NCI-H1092 (cell line): ENCODE results near the gene NUP188.
"Not testable (repeated sequence)": the region's sequence is repeated elsewhere in the genome, so short reads cannot be mapped to it uniquely, and the experiment has no call there.

Source experiments
- DNase-seq: peaks from one replicate; lab custom pipeline; 2025; lab: John Stamatoyannopoulos, UW

The NUP188 gene

DNA sequence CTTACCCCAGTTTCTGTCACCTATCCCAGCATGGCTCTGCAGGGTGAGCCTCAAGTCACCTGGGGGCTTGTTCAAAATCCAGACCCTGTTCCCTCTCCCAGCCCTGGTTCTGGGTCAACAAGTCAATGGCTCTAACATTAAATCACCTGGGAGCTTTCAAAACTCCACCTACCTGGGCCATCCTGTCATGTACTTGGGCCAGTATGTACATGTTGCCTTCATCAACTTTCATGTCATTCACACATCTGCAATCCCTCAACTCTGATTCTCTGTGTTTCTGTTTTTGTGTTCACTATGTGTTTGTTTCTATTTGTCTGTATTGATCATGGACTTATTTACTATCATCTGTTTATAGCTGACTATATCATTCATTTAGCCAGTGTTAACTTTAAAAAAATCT lies 82.7 kb downstream of the NUP188 start:
- DNase-seq = no peak

DNA sequence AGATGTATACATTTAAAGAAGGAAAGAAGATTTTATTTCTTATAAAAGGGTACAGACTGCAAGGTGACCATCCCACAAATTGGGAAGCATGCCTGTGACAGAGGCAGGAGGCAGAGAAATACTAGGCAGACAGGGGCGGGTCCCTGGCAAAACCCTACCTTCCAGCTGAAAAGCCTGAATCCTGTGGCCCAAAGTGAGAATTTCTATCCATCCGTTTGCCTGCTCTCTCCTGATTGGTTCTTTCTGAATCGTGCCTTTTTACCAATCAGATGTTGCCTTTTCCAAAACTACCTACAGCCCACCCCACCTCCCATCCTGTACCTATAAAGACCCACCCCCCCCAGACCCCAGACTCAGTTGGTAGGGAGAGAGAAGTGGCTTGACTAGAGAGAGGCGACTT lies 84.0 kb downstream of the NUP188 start:
- no peak for DNase-seq

DNA sequence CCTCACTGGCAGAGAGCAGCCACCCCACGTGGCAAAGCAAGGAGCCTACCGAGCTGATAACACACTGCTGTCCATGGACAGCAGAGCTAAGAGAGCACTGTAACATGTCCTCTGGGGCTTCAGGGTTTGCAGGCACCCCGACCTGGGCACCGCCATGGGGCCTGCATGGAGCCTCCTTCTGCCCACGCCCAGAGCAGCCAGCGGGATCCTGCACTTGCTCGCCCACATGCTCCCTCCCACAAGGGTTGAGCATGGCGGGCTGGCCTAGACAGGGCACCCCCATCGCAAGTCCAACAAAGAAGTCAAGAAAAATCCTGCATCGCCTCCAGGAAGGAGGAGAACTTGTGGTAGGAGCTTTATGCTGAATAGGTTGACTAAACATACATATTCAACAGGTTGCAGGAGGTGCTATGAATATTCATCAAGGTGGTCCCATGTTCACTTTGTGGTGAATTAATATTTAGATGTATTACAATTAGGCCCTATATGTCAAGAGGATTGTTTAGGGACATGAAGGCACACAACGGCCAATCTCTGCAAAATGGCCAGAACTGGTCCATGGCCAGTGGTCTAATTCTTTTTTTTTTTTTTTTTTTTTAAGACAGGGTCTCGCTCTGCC lies 85.2 kb downstream of the NUP188 start:
- no peak for DNase-seq

DNA sequence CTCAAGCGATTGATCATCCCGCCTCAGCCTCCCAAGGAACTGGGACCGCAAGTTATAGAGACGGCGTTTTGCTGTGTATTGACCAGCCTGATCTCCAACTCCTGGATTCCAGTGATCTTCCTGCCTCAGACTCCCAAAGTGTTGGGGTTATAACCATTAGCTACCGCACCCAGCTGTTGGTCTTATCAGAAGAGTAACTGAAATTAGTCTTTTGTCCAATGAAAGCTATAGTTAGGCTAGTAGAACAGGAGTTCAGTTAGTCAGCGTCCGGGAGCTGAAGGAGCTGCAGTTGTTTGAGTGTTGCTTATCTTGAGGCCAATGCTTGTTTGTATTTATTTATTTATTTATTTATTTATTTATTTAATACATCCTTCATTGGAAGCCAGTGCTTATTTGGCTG lies 85.7 kb downstream of the NUP188 start:
- DNase-seq = no peak

DNA sequence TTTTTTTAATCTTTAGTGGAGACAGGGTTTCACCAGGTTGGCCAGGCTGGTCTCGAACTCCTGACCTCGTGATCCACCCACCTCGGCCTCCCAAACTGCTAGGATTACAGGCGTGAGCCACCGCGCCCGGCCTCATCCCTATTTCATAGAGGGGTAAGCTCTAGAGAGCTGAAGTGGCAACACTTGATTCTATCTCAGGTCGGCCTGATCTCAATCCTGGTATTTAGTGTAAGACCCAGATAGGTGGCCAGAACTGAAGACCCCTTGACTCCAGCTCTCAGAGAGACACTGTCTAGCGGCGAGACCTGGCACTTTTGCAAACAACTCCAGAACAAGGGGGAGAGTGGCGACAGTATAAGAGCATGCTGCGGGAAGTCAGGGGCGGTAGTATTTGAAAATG lies 88.3 kb downstream of the NUP188 start:
- DNase-seq = not testable (repeated sequence)

DNA sequence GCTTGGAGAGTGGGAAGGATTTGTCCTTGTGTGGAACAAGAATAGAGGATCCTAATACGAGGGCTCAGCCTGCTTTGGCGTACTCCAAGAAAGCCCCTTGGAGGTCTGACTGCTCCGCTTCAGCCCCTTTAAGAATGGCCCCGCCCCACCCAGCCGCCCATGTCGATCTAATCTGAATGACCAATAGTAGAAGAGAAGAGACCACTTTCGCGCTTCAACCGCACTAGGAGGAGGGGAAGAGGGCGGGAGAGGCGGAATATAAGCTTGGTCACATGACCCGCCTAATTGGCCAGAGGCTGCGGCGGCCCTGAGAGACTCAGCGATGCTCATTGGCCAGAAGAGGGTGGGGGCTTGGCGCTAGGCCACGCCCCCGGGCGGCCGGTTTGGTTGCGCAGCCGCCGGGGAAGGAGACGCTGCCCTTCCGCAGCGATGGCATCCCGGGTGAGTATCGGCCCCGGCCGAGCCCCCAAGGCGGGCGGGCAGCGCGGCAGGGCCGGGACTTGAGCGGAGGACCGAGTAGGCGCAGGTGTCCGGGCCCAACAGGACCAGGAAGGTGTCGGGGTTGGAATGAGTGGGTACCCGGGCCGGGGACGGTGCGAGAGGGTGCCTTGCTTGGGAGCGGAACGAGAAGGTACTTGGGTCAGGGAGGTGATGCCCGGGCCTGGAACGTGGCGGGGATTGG lies 88.9 kb downstream of the NUP188 start, which contains the start of gene MIGA2:
TSS of gene MIGA2 (plus strand) at position 386 of the 682 bp plus-strand sequence. CDS start 3,969 bp downstream, outside the sequence.
- peak; percentile 99 for DNase-seq

DNA sequence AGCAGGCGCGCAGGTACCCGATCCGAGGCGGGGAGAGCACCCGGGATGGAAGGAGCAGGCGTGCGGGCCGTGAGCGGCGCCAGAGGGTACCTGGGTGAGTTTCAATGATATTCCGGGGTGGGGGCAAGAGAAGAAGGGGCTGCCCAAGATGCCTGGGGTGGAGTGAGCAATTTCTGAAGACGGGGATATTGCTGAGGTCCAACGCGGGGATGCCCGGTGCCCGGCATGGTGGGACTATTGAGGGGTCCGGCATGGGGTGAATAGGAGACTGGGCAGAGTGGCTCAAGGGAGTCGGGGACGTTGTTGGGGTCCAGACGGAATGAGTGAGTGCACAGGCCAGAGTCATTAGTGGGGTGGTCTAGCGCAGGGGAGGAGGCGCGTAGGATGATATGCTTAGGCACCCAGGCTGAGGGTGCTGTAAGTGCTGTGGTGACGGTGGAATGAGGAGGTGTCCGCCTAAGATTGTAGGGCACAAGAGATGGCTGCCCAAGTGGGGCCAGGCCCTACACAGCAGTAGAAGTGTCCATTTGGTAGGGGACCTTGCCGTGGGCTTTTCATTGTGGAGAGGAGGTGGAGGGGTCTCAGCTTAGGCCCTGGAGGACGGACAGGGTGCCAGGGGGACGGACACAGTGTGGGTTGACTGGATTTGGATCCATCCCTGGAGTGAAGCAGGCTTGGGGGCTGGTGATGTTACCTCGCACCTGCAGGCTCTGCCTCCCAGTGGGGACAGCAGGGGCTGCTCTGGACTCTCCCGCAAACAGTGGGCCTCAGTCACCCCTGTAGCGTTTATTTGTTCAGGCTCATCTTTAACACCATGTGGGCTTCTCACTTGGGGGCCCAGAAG lies 89.6 kb downstream of the NUP188 start:
- no peak for DNase-seq

DNA sequence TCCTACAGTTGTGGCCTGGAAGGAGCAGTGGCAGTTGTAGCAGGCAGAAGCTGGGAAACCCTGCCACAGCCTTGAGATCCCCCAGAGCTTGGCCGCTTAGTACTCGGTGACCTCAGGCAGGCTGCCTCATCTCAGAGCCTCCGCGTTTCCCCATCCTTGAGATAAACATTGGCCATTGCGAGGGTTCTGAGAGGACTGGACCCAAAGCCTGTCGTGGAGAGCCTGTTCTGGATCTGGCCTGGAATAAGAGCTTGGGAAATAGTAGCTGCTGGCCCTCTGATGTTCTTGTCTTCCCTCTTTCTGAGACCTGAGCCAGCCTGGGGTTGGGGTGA lies 90.2 kb downstream of the NUP188 start:
- no peak for DNase-seq

DNA sequence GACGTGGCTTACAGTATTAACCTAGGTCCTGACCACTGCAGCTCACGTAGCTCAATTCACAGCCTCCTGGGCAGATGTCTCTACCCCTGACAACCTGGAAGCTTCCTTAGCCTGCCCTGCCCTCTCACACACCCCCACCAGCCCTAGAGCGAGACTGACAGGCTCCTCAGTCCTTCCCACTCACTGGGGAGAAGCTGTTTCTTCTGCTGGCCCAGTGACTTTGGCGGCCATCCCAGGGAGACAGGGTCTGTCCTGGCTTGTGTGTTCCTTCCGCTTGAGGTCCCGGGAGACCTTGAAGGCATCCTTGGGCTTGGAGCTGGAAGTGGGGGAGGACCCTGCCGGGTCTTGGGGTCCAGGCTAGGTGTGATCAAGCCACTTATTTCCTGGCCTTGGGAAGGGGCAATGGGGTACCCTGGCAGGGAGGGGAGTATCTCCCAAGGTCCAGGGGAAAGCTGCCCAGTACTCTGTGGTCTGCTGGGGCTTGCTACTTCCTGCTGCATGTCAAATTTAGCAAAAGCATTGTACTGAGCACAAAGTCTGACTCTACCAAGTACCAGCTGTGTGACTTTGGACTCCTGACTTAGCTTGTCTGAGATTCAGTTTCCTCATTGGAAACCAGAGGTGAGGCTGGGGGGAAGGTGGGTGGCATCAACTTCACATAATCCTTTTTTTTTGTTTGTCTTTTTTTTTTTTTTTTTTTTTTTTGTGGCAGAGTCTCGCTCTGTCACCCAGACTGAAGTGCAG lies 90.8 kb downstream of the NUP188 start:
- DNase-seq = no peak

DNA sequence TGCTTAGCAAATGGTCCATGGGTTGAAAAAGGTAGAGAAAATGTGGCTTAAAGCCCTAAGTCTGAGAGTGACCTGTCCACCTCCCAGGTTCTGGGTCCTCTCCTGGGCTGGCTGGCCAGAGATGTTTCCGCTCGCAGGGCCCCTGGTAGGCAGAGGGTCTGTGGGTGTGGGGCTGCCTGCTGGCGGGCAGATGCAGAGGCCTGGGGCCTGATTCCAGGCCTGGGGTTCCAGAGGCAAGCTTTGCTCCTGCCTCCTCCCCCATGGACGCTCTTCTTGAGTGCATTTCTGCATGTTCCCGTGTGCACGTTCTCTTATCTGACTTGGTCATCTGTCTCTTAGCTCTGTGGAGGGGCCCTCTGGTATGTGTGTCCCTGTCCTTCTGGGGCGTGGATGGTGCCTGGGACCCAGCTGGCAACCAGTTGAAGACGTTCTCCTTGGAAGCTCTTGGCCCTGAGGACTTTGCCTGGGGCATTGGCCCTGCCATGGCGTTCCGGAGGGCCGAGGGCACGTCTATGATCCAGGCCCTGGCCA lies 92.7 kb downstream of the NUP188 start:
- DNase-seq = no peak

DNA sequence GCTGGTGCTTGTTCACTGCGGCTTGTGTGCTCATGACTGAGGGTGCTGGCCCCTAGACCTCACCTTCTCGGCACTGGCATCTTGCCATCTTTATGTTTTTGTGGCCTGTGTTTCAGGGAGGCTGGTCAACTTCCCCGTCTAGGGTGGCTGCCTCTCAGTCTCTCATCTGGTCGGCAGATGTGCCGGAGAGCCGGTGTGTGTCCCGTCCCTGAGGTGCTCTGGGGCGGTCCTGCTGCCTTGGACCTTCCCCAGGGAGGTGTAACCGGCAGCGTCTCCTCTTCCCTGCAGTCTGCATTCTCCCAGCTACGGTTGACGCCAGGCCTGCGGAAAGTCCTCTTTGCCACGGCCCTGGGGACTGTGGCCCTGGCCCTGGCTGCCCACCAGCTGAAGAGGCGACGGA lies 94.5 kb downstream of the NUP188 start:
- no peak for DNase-seq

DNA sequence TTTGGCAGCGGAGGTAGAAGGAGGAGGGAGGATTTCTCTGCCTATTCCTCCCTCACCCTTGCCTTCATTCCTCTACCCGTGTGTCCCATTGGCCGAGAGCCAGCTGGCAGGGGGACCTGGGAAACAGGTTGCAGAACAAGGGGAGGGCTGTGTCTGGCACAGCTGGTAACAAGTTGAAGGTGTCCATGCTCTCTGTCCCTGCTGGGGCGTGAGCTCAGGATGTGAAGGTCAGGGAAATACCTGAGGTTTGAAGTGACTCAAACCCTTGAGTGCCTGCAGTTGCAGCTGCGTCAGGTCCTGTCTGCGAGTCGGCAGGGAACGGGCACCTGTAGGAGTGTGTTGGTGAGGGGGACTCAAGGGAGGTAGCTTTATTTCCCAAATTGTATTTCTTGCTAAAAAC lies 105.1 kb downstream of the NUP188 start:
- no peak for DNase-seq

DNA sequence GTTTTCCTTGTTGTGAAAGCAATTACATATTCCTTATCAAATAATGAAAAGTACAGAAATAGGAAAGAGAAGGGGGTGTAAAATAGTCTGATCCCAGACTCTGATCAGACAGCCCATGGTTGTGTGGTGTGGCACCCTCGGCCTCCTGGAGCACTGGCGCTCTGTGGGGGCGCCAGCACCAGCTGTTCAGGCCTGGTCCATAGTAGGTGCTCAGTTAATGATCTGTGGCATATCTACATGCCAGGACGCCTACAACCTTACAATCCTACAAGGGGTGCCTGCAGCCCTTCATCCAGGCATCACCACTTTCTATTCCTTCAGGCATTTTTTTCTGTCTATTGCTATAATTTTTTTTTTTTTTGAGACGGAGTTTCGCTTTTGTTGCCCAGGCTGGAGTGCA lies 105.5 kb downstream of the NUP188 start:
- DNase-seq = no peak

DNA sequence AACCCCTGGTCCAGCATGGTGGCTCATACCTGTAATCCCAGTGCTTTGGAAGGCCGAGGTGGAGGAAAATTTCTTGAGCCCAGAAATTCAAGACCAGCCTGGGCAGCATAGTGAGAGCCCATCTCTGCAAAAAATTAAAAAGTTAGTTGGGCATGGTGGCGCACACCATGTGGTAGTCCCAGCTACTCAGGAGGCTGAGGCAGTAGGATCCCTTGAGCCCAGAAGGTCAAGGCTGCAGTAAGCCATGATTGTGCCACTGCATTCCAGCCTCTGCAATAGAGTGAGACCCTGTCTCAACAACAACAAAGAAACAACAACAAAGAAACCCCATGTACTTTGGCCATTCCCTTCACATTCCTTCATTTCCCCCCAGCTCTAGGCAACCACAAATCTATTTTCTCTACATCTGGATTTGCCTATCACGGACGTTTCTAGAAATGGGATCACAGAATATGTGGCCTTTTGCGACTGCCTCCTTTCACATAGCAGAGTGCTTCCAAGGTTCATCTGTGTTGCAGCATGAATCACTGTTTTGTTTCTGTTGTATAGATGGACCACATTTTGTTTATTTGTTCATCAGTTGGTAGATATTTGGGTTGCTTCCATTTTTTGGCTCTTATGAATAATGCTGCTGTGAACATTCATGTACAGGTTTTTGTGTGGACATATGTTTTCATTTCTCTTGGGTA lies 106.8 kb downstream of the NUP188 start:
- DNase-seq = no peak
